Lower lobe of right lung (tissue), 2 donors: ENCODE results near the gene NUBP2. TPM values are rescaled to one million over a fixed set of nuclear protein-coding genes. Genes with fewer than 3 reads are reported as not detected.
A peak's percentile ranks its signal among the peaks of the same experiment; 100 is the strongest.

Source experiments
- ATAC-seq, 2 donors: fragments of 200-7000 bp; cut with Tn5 transposase; one replicate each; pipeline ENCODE4 v1.9.1; 2020 to 2022; ENCODE audit warnings: mild to moderate bottlenecking in 2 of 2, moderate library complexity in 2 of 2
- DNase-seq: peaks from one replicate; pipeline ENCODE4 v3.0.0-alpha.2; 2020
- H3K27ac ChIP-seq: fragments of 200-600 bp; one replicate; pipeline ENCODE4 v1.8.0; 2022
- H3K27me3 ChIP-seq: fragments of 200-600 bp; one replicate; pipeline ENCODE4 v1.8.0; 2022; ENCODE audit warnings: low read depth
- H3K36me3 ChIP-seq: fragments of 200-600 bp; one replicate; pipeline ENCODE4 v1.8.0; 2022; ENCODE audit warnings: mild to moderate bottlenecking
- H3K4me1 ChIP-seq: fragments of 200-600 bp; one replicate; pipeline ENCODE4 v1.8.0; 2022
- H3K4me3 ChIP-seq: fragments of 200-600 bp; one replicate; pipeline ENCODE4 v1.8.0; 2022; ENCODE audit warnings: mild to moderate bottlenecking
- H3K9me3 ChIP-seq: fragments of 200-600 bp; one replicate; pipeline ENCODE4 v1.8.0; 2022
- intact Hi-C: fragments of 100-400 bp; cut with DNase I; formaldehyde crosslinking; loops from one replicate; pipeline ENCODE4 v1.11.0; 2022
- total RNA-seq: library from RNA; stranded (reverse); fragmentation: NEBNext Ultra II Directional; extraction: Animal tissue kit (Norgen Biotek cat#: 25700); gene quantifications from one replicate; pipeline ENCODE4 v1.2.1, GENCODE V29; 2021
- TF ChIP-seq, protein P1 (sequence below): fragments of 200-600 bp; IDR thresholded peaks from one replicate; pipeline ENCODE4 v1.8.0; 2022; ENCODE audit warnings: antibody characterized with exemption, mild to moderate bottlenecking
- donor health status: DM: no; HTN: yes; CAD: no; lungs with severe emphysema.

Gene NUBP2
- total RNA-seq, 1 donor from 2014 or later, result 36.0 TPM

DNA sequence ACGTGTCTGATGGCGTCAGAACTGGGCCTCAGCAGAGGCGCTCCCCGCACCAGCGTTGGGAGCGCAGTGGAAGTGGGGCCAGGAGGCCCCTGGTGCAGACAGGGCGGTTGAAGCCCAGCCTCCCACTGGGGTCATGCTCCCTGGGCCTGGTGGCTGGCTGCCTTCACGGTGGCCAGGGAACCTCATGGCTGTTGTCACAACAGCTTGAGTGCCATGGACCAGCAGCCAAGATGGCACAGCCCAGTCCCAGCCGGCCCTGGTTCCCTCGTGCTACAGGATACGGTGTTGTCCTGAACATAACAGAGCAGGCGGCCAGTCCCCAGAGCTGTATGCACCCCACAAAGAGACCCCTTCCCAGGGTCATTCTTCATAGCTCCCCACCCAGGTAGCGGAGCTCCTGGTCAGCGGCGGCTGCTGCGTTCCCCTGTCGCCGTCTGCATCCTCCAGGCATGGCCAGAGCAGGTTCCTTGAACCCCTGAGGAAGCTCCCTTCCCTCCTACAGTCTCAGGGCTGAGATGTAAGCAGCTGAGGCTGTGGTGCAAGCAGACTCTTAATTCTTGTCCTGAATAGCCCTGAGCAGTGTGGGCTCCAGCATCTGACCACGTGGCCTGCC is 41.1 kb upstream of the NUBP2 start:
- DNase-seq (no peak), ATAC-seq (peak in 1 of 2 donors; percentile 19)

DNA sequence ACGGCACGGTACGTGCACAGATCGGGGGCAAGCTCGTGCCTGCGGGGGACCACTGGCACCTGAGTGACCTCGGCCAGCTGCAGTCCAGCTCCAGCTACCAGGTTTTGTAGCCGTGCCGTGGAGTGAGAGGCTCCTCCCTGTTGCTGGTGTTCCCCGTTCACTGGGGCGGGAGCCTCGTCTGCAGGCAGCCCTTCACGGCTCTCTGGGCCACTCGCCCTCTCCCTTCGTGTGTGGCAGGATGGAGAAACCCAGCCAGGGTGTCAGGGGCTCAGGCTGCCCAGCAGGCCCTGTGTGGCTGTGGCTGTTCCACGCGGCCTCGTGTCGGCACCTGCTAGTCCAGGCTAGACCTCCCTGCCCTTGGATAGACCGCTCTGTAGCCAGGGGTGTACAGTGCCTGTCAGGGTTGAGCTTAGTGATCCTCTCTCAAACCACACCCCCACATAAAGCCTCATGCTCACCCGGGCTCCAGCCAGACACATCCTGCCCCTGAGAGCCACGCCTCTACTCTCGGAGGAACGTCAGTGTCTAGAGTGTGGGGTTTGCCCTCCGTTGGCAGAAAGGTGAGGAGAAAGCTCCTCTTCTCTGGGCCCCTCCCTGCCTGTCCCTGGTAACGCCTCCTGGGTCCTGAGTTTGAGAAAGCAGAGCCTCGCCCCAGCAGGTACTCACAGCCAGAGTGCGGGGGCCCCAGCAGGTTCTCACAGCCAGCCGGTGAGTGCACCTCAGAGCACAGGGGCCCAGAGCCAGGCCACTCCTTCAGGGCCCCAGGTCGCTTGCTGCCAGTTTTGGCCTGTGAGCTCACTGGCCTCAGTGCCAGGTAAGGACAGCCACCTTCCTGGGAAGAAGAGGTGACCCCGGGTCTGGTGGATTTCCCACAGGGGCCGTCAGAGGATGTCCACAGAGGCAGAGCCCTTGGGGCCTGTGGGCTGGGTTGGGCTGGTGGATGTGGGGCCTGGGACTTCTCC is 39.1 kb upstream of the NUBP2 start:
- no peak for DNase-seq
- no peak for ATAC-seq
- TF ChIP-seq, protein P1, sequence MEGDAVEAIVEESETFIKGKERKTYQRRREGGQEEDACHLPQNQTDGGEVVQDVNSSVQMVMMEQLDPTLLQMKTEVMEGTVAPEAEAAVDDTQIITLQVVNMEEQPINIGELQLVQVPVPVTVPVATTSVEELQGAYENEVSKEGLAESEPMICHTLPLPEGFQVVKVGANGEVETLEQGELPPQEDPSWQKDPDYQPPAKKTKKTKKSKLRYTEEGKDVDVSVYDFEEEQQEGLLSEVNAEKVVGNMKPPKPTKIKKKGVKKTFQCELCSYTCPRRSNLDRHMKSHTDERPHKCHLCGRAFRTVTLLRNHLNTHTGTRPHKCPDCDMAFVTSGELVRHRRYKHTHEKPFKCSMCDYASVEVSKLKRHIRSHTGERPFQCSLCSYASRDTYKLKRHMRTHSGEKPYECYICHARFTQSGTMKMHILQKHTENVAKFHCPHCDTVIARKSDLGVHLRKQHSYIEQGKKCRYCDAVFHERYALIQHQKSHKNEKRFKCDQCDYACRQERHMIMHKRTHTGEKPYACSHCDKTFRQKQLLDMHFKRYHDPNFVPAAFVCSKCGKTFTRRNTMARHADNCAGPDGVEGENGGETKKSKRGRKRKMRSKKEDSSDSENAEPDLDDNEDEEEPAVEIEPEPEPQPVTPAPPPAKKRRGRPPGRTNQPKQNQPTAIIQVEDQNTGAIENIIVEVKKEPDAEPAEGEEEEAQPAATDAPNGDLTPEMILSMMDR, result no peak
- Histone ChIP-seq H3K4me1 (no peaks in the 10 kb centered on the region), H3K27ac (no peak overlapping the region), H3K9me3 (no peaks in the 10 kb centered on the region), H3K36me3 (peaks cover 76% of the 10 kb centered on the region), H3K27me3 (no peaks in the 10 kb centered on the region), H3K4me3 (no peak overlapping the region)
- intact Hi-C loops, result no loop called here

More for the DNA sequence above, 41.1 kb upstream of the NUBP2 start:
- intact Hi-C loops, result no loop called here
- H3K4me1 ChIP-seq, result no peaks in the 10 kb centered on the region
- H3K4me3 ChIP-seq, result no peak overlapping the region
- H3K27ac ChIP-seq, result no peak overlapping the region
- peaks cover 56% of the 10 kb centered on the region for H3K36me3 ChIP-seq
- TF ChIP-seq, protein P1, result no peak
- no peaks in the 10 kb centered on the region for H3K27me3 ChIP-seq
- H3K9me3 ChIP-seq, result no peaks in the 10 kb centered on the region

DNA sequence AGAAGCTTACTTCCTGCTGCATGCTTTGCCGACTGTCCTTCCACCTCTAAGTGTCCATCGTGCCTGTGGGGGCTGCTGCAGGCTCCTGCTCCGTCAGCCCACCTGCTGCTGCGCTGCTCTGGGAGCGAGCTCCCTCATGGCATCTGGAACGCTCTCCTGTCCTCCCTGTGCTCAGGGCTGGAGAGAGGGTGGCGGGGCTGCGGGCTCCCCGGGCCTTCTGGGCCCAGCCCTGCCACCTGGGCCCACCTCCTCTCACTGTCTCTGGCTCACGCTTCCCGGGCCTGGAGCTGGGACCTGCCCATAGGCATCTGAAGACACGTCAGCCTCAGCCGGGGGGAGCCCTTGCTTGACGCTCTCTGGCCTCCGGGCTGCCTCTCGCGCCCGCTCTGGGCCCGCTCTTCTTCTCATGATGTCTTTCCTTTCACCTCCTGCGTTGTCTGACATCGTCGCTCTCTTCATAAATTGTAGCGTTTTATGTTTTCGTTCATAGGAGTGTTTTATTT is 38.4 kb upstream of the NUBP2 start:
- TF ChIP-seq, protein P1, result no peak
- H3K9me3 ChIP-seq, result no peaks in the 10 kb centered on the region
- H3K27ac ChIP-seq, result no peak overlapping the region
- no peak for DNase-seq
- H3K27me3 ChIP-seq, result no peaks in the 10 kb centered on the region
- no peaks in the 10 kb centered on the region for H3K4me1 ChIP-seq
- peaks cover 84% of the 10 kb centered on the region for H3K36me3 ChIP-seq
- intact Hi-C loops, result no loop called here
- no peak for ATAC-seq
- no peak overlapping the region for H3K4me3 ChIP-seq

DNA sequence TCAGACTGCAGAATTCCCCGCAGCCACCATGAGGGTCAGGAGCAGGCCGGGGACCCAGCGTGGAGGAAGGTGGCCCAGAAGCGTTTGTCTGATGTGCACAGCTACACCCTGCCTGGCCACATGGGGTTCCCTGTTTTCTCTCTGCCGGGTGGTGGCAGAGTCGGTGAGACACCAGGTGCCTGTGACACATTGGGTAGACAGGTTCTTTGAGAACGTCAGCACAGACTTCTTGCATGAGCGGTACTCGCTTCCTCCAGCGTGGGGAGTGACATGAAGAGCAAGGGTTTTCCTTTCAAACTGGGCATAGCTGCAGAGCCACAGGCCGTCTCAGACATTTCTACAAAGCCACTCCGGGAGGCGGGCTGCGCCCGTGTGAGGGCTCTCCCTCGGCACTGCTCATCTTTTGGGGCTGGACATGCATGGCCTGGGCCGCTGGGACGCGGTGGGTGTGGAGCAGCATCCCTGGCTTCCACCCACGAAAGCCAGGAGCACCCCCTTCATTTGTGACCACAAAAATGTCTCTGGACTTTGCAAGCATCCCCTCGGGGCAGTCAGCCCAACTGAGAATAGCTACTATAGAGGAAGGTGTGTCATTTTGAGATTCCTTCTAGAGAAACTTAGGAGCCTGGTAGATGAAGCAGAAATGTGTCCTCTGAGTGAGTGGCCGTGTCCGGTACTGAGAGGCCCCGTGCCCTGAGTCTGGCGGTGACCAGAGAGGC is 37.4 kb upstream of the NUBP2 start:
- TF ChIP-seq, protein P1, result no peak
- no peaks in the 10 kb centered on the region for H3K9me3 ChIP-seq
- ATAC-seq (no peak), DNase-seq (no peak)
- H3K27me3 ChIP-seq, result no peaks in the 10 kb centered on the region
- no peak overlapping the region for H3K27ac ChIP-seq
- no peaks in the 10 kb centered on the region for H3K4me1 ChIP-seq
- H3K4me3 ChIP-seq, result no peak overlapping the region
- H3K36me3 ChIP-seq, result peaks cover 92% of the 10 kb centered on the region
- intact Hi-C loops, result no loop called here

DNA sequence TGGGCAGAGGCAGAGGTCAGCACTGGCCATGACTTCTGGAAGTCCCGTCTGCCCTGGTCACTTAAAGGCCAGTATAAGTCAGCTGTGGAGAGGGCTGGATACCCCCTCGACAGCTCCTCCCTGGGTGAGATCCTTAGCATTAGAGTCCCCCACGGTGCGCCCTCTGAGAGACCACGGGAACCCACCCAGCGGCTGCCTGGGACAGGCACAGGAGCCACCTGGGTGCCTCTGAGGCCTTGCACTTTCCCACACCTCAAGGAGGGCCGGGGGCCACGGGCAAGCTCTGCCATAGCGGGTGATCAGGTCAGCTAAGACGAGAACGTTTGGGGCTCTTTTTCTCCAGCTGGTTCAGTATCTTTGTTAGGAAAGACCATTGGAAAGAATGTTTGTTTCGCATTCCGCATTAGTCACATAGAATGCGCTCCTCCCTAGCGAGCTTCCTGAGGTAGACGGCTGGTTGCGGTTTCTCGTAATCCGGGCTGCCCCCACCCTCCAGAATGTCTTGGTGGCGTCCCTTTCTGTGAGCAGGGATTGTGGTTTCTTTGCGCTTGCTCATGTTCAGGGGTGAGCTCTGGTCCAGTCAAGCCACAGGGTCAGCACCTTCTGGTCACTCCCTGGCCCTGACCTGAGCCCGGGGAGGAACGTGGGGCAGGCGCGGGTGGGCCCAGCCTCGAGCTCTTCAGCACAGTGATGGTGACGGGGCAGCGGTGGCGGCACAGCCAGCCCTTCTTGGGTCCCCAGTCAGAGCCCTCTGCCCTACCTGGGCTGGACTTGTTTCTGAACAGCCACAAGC is 36.7 kb upstream of the NUBP2 start:
- DNase-seq (no peak), ATAC-seq (no peak)
- H3K36me3 ChIP-seq, result peaks cover 92% of the 10 kb centered on the region

More for the DNA sequence above, 36.7 kb upstream of the NUBP2 start:
- Histone ChIP-seq H3K27me3 (no peaks in the 10 kb centered on the region), H3K4me3 (no peak overlapping the region), H3K27ac (no peak overlapping the region), H3K4me1 (no peaks in the 10 kb centered on the region), H3K9me3 (no peaks in the 10 kb centered on the region)
- intact Hi-C loops, result no loop called here
- TF ChIP-seq, protein P1, result no peak
